DMS79 (cell line): Measurements from ENCODE around the gene LYPD6B.

Experiments
- DNase-seq: peaks from one replicate; lab custom pipeline; 2025; lab: John Stamatoyannopoulos, UW

The LYPD6B gene

GRCh38 chr2:149160701-149161217, 122.3 kb downstream of the LYPD6B start:
- DNase-seq = no peak

- no peak for DNase-seq
Observed at GRCh38 chr2:149161481-149162225, 123.2 kb downstream of the LYPD6B start.

GRCh38 chr2:149164296-149164695, 125.8 kb downstream of the LYPD6B start:
- DNase-seq = no peak

GRCh38 chr2:149164827-149165226, 126.3 kb downstream of the LYPD6B start:
- no peak for DNase-seq

- no peak for DNase-seq
Observed at GRCh38 chr2:149167001-149167780, 128.7 kb downstream of the LYPD6B start.

- DNase-seq = no peak
Observed at GRCh38 chr2:149167941-149168340, 129.4 kb downstream of the LYPD6B start.

- DNase-seq = no peak
Observed at GRCh38 chr2:149169656-149170055, 131.2 kb downstream of the LYPD6B start.

GRCh38 chr2:149170156-149170555, 131.7 kb downstream of the LYPD6B start:
- DNase-seq = no peak

GRCh38 chr2:149170911-149171310, 132.4 kb downstream of the LYPD6B start:
- no peak for DNase-seq

- no peak for DNase-seq
Observed at GRCh38 chr2:149173220-149173619, 134.7 kb downstream of the LYPD6B start.

- DNase-seq = no peak
Observed at GRCh38 chr2:149175956-149176355, 137.5 kb downstream of the LYPD6B start.

- DNase-seq = no peak
Observed at GRCh38 chr2:149178612-149179011, 140.1 kb downstream of the LYPD6B start.

GRCh38 chr2:149180226-149180875, 141.9 kb downstream of the LYPD6B start:
- DNase-seq = no peak

GRCh38 chr2:149183187-149183586, 144.7 kb downstream of the LYPD6B start:
- no peak for DNase-seq

GRCh38 chr2:149184991-149185390, 146.5 kb downstream of the LYPD6B start:
- no peak for DNase-seq

GRCh38 chr2:149185942-149186490, 147.5 kb downstream of the LYPD6B start:
- no peak for DNase-seq

GRCh38 chr2:149187057-149187456, 148.6 kb downstream of the LYPD6B start:
- no peak for DNase-seq

GRCh38 chr2:149188291-149188690, 149.8 kb downstream of the LYPD6B start:
- DNase-seq = no peak

GRCh38 chr2:149189769-149190168, 151.3 kb downstream of the LYPD6B start:
- no peak for DNase-seq

GRCh38 chr2:149191915-149192314, 153.4 kb downstream of the LYPD6B start:
- DNase-seq = no peak

- no peak for DNase-seq
Observed at GRCh38 chr2:149192427-149192826, 153.9 kb downstream of the LYPD6B start.

- DNase-seq = no peak
Observed at GRCh38 chr2:149200109-149200520, 161.6 kb downstream of the LYPD6B start.
